WTC11 (cell line): Measurements from ENCODE around the gene PKN3. TPM values are rescaled to one million over a fixed set of nuclear protein-coding genes. Genes with fewer than 3 reads are reported as not detected.
A peak's percentile ranks its signal among the peaks of the same experiment; 100 is the strongest.
"Not testable (repeated sequence)": the region's sequence is repeated elsewhere in the genome, so short reads cannot be mapped to it uniquely, and the experiment has no call there.

ENCODE experiments used
- ATAC-seq: fragments of 200-7000 bp; cut with Tn5 transposase; 2 replicates; pipeline ENCODE4 v1.10.0; 2021; ENCODE audit warnings: mild to moderate bottlenecking, moderate library complexity
- CTCF ChIA-PET: fragments of 300-600 bp; sonication (Branson Sonifier 250); formaldehyde crosslinking; loops from one replicate; lab custom pipeline; 2021; ENCODE audit warnings: antibody characterized with exemption; lab: Charles Lee
- POLR2A ChIA-PET: fragments of 350-600 bp; sonication (Branson Sonifier 250); formaldehyde crosslinking; loops from one replicate; lab custom pipeline; 2021; ENCODE audit warnings: antibody characterized with exemption; lab: Charles Lee
- DNase-seq: peaks from one replicate; pipeline ENCODE4 v3.0.0; 2021; ENCODE audit warnings: low spot score
- H3K27ac Mint-ChIP-seq: 2 replicates; pipeline ENCODE4 v1.8.0; 2021; ENCODE audit warnings: mixed read lengths
- H3K27me3 Mint-ChIP-seq: 2 replicates; pipeline ENCODE4 v1.8.0; 2021; ENCODE audit warnings: low read depth, mild to moderate bottlenecking, moderate library complexity, mixed read lengths
- H3K36me3 Mint-ChIP-seq: 2 replicates; pipeline ENCODE4 v1.8.0; 2021; ENCODE audit warnings: mixed read lengths
- H3K4me1 Mint-ChIP-seq: 2 replicates; pipeline ENCODE4 v1.8.0; 2022; ENCODE audit warnings: mixed read lengths
- H3K4me3 Mint-ChIP-seq: 2 replicates; pipeline ENCODE4 v1.8.0; 2021; ENCODE audit warnings: mild to moderate bottlenecking, moderate library complexity, mixed read lengths
- H3K9me3 Mint-ChIP-seq: 2 replicates; pipeline ENCODE4 v1.8.0; 2021; ENCODE audit warnings: mixed read lengths
- IRF2 ChIP-seq: sonication (generic); formaldehyde crosslinking; IDR thresholded peaks from 2 replicates; pipeline ENCODE4 v1.8.0; 2022; ENCODE audit warnings: low read depth, missing genetic modification reagents, borderline replicate concordance
- MYBL2 ChIP-seq: sonication (generic); formaldehyde crosslinking; IDR thresholded peaks from 2 replicates; pipeline ENCODE4 v1.8.1; 2023; ENCODE audit warnings: mild to moderate bottlenecking, moderate library complexity, missing genetic modification reagents
- NR3C1 ChIP-seq: sonication (generic); formaldehyde crosslinking; conservative IDR thresholded peaks from 2 replicates; pipeline ENCODE4 v1.8.1; 2023; ENCODE audit warnings: low read depth, mild to moderate bottlenecking, missing genetic modification reagents
- RORB ChIP-seq: fragments of 250-450 bp; sonication (Bioruptor Pico); IDR thresholded peaks from 2 replicates; pipeline ENCODE4 v1.9.0; 2021; ENCODE audit warnings: mild to moderate bottlenecking
- SMAD3 ChIP-seq: sonication (generic); formaldehyde crosslinking; IDR thresholded peaks from 2 replicates; pipeline ENCODE4 v1.8.0; 2022; ENCODE audit warnings: missing genetic modification reagents, mild to moderate bottlenecking, borderline replicate concordance
- SOX15 ChIP-seq: fragments of 250-450 bp; sonication (Bioruptor Pico); IDR thresholded peaks from 2 replicates; pipeline ENCODE4 v1.9.0; 2021; ENCODE audit warnings: mild to moderate bottlenecking
- TEAD1 ChIP-seq: sonication (generic); formaldehyde crosslinking; IDR thresholded peaks from 2 replicates; pipeline ENCODE4 v1.8.0; 2022; ENCODE audit warnings: mild to moderate bottlenecking, missing genetic modification reagents
- TEAD4 ChIP-seq: sonication (generic); formaldehyde crosslinking; IDR thresholded peaks from 2 replicates; pipeline ENCODE4 v1.8.0; 2022; ENCODE audit warnings: mild to moderate bottlenecking, missing genetic modification reagents
- ZBTB21 ChIP-seq: sonication (generic); formaldehyde crosslinking; IDR thresholded peaks from 2 replicates; pipeline ENCODE4 v1.8.1; 2023; ENCODE audit warnings: mild to moderate bottlenecking, missing genetic modification reagents, borderline replicate concordance
- ZNF219 ChIP-seq: sonication (generic); formaldehyde crosslinking; IDR thresholded peaks from 2 replicates; pipeline ENCODE4 v1.8.0; 2023; ENCODE audit warnings: missing genetic modification reagents, mild to moderate bottlenecking, borderline replicate concordance
- ZNF232 ChIP-seq: sonication (generic); formaldehyde crosslinking; IDR thresholded peaks from 2 replicates; pipeline ENCODE4 v1.8.0; 2022; ENCODE audit warnings: mild to moderate bottlenecking, missing genetic modification reagents
- ZNF416 ChIP-seq: fragments of 250-450 bp; sonication (Bioruptor Pico); IDR thresholded peaks from 2 replicates; pipeline ENCODE4 v1.9.0; 2021; ENCODE audit warnings: mild to moderate bottlenecking, inconsistent platforms
- total RNA-seq: library from RNA; stranded (reverse); gene quantifications from 3 replicates; pipeline ENCODE4 v1.2.3, GENCODE V29; 2021
- TF ChIP-seq, protein P1 (sequence below): sonication (generic); formaldehyde crosslinking; IDR thresholded peaks from 2 replicates; pipeline ENCODE4 v1.8.0; 2022; ENCODE audit warnings: mild to moderate bottlenecking, missing genetic modification reagents
- TF ChIP-seq, protein P2 (sequence below): sonication (generic); formaldehyde crosslinking; IDR thresholded peaks from 2 replicates; pipeline ENCODE4 v1.8.1; 2022; ENCODE audit warnings: mild to moderate bottlenecking, moderate library complexity, missing genetic modification reagents
- TF ChIP-seq, protein P3 (sequence below): sonication (generic); formaldehyde crosslinking; IDR thresholded peaks from 2 replicates; pipeline ENCODE4 v1.8.0; 2022; ENCODE audit warnings: mild to moderate bottlenecking, missing genetic modification reagents
- TF ChIP-seq, protein P4 (sequence below): sonication (generic); formaldehyde crosslinking; IDR thresholded peaks from 2 replicates; pipeline ENCODE4 v1.8.0; 2022; ENCODE audit warnings: missing genetic modification reagents
- TF ChIP-seq, protein P5 (sequence below): sonication (generic); formaldehyde crosslinking; IDR thresholded peaks from 2 replicates; pipeline ENCODE4 v1.8.0; 2023; ENCODE audit warnings: missing genetic modification reagents
- TF ChIP-seq, protein P6 (sequence below): fragments of 250-450 bp; sonication (Bioruptor Pico); IDR thresholded peaks from 2 replicates; pipeline ENCODE4 v1.9.0; 2021; ENCODE audit warnings: mild to moderate bottlenecking

PKN3 gene
- total RNA-seq, 1 experiment from 2014 or later = 24.1 TPM

DNA sequence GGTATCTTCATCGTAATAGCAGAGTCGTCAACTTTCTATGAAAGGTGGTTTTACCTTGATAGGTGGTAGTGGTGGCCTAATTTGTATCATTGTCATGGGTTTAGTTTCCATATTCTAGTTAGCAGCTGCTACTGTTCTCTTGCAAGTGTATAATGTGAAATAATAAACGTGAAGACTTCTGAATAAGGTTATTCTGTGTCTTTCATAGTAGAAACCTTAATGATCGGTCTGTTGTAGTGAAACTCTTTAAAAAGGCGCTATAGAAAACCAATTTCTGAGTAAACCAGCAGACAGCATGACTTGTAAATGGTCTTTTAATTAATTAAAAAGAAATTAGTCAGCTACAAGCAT lies 11.6 kb upstream of the PKN3 start:
- TF ChIP-seq, protein P1, sequence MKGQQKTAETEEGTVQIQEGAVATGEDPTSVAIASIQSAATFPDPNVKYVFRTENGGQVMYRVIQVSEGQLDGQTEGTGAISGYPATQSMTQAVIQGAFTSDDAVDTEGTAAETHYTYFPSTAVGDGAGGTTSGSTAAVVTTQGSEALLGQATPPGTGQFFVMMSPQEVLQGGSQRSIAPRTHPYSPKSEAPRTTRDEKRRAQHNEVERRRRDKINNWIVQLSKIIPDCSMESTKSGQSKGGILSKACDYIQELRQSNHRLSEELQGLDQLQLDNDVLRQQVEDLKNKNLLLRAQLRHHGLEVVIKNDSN (CRISPR knock-in tag) = no peak
- no peak for TF ChIP-seq ZNF416 (CRISPR knock-in tag)
- no peak for TF ChIP-seq RORB (CRISPR knock-in tag)
- TF ChIP-seq, all 79 proteins: peak for 0
- peak overlapping the region; percentile 100 for H3K4me3 Mint-ChIP-seq
- no peak for DNase-seq
- peak overlapping the region; percentile 99 for H3K27ac Mint-ChIP-seq
- ATAC-seq = no peak
- ChIA-PET CTCF (interaction anchor here (1.7 to 2.1 kb wide), 2 partner anchors 11 to 55 kb away, joined by 5 to 10 read pairs; partner anchors contain the start of gene PKN3), POLR2A (no interaction called here)
- no peaks in the 10 kb centered on the region for H3K9me3 Mint-ChIP-seq
- H3K27me3 Mint-ChIP-seq = no peaks in the 10 kb centered on the region; the same call in 1 of the 2 replicates
- peaks cover 64% of the 10 kb centered on the region for H3K36me3 Mint-ChIP-seq
- peaks cover 46% of the 10 kb centered on the region for H3K4me1 Mint-ChIP-seq

DNA sequence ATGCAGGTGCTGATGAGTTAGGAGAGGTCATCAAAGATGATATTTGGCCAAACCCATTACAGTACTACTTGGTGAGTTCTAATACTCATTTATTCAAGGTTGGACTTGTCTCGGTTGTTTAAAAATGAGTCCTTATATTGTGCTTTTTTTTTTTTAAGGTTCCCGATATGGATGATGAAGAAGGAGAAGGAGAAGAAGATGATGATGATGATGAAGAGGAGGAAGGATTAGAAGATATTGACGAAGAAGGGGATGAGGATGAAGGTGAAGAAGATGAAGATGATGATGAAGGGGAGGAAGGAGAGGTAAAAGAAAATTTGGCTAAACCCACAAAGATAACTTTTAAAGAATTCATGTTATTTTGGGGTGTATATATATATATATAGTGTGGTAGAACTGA lies 8.6 kb upstream of the PKN3 start:
- H3K27me3 Mint-ChIP-seq, POLR2A ChIA-PET, DNase-seq, ATAC-seq, H3K4me3 Mint-ChIP-seq, H3K9me3 Mint-ChIP-seq: not testable (repeated sequence)
- CTCF ChIA-PET = interaction anchor here (0.6 kb wide), 1 partner anchor 9 kb away, joined by 3 read pairs; the partner anchor contains the start of gene PKN3
- Mint-ChIP-seq H3K27ac (peak overlapping the region; percentile 38), H3K4me1 (peaks cover 18% of the 10 kb centered on the region), H3K36me3 (peaks cover 63% of the 10 kb centered on the region)

DNA sequence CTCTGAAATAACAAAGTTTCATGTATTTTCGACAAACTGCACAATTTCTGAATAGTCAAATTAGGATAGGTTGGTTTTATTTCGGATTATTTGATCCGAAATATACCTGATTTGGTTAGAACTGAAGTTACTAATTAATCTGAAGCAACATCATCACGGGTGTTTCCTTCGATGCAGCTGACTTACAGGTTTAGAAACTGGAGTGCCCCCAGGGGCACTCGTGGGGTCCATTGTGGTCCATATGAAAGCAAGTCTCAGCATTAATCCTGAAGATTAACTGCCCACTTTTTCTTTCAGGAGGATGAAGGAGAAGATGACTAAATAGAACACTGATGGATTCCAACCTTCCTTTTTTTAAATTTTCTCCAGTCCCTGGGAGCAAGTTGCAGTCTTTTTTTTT lies 8.0 kb upstream of the PKN3 start:
- CTCF ChIA-PET = interaction anchor here (0.6 kb wide), 1 partner anchor 8 kb away, joined by 3 read pairs; the partner anchor contains the start of gene PKN3

DNA sequence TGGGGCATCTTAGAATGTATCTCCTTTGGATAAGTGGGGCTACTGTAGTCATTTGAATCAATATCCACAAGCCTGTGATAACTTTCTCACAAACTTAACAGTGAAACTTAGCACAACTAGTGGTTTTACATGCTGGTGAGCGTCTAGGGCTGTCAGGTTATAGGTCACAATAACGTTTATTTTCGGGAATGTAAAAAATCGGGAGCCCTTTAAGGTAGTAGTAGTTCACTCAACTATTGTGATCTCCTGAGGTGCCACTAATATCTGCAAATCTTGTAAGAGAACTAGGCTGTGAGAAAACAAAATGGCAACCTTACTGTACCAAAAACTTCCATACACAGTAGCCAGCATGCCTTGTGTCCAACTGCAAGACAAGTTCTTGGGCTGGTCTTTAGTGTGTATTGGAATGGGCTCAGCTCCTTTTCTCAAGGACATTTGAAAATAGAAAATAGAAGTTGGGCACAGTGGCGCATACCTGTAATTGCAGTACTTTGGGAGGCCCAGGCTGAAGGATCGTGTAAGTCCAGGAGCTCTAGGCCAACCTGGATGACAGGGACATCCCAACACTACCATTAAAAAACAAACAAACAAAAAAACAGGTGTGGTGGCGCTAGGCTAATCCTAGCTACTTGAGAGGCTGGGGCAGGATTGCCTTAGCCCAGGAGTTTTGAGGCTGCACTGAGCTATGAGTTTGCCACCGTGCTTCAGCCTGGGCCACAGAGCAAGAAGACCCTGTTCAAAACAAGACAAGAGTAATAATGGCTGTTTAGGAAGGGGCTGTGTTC lies 5.2 kb upstream of the PKN3 start:
- Mint-ChIP-seq H3K9me3 (no peaks in the 10 kb centered on the region), H3K36me3 (peaks cover 45% of the 10 kb centered on the region), H3K4me1 (peaks cover 9% of the 10 kb centered on the region; the same call in 1 of the 2 replicates), H3K27ac (peak overlapping the region; percentile 91), H3K27me3 (no peaks in the 10 kb centered on the region), H3K4me3 (no peak overlapping the region)
- ChIA-PET CTCF (interaction anchor here (0.6 to 1.3 kb wide), 7 partner anchors 14 to 442 kb away, joined by 3 to 5 read pairs (median 3); no protein-coding TSS in a partner anchor), POLR2A (interaction anchor here (0.7 to 1.7 kb wide), 5 partner anchors 8 to 28 kb away, joined by 3 to 5 read pairs (median 4); partner anchors contain the start of gene SET)
- peak; percentile 17 for ATAC-seq
- no peak for DNase-seq
- TF ChIP-seq ZNF219 (CRISPR knock-in tag) (no peak), TEAD1 (CRISPR knock-in tag) (no peak), ZNF232 (CRISPR knock-in tag) (no peak), MYBL2 (CRISPR knock-in tag) (no peak), TEAD4 (CRISPR knock-in tag) (no peak), SOX15 (CRISPR knock-in tag) (no peak), SMAD3 (CRISPR knock-in tag) (no peak), ZBTB21 (no peak)
- TF ChIP-seq, protein P2, sequence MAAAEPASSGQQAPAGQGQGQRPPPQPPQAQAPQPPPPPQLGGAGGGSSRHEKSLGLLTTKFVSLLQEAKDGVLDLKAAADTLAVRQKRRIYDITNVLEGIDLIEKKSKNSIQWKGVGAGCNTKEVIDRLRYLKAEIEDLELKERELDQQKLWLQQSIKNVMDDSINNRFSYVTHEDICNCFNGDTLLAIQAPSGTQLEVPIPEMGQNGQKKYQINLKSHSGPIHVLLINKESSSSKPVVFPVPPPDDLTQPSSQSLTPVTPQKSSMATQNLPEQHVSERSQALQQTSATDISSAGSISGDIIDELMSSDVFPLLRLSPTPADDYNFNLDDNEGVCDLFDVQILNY (CRISPR knock-in tag) = no peak
- TF ChIP-seq, protein P3, sequence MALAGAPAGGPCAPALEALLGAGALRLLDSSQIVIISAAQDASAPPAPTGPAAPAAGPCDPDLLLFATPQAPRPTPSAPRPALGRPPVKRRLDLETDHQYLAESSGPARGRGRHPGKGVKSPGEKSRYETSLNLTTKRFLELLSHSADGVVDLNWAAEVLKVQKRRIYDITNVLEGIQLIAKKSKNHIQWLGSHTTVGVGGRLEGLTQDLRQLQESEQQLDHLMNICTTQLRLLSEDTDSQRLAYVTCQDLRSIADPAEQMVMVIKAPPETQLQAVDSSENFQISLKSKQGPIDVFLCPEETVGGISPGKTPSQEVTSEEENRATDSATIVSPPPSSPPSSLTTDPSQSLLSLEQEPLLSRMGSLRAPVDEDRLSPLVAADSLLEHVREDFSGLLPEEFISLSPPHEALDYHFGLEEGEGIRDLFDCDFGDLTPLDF (CRISPR knock-in tag) = no peak
- TF ChIP-seq, protein P4, sequence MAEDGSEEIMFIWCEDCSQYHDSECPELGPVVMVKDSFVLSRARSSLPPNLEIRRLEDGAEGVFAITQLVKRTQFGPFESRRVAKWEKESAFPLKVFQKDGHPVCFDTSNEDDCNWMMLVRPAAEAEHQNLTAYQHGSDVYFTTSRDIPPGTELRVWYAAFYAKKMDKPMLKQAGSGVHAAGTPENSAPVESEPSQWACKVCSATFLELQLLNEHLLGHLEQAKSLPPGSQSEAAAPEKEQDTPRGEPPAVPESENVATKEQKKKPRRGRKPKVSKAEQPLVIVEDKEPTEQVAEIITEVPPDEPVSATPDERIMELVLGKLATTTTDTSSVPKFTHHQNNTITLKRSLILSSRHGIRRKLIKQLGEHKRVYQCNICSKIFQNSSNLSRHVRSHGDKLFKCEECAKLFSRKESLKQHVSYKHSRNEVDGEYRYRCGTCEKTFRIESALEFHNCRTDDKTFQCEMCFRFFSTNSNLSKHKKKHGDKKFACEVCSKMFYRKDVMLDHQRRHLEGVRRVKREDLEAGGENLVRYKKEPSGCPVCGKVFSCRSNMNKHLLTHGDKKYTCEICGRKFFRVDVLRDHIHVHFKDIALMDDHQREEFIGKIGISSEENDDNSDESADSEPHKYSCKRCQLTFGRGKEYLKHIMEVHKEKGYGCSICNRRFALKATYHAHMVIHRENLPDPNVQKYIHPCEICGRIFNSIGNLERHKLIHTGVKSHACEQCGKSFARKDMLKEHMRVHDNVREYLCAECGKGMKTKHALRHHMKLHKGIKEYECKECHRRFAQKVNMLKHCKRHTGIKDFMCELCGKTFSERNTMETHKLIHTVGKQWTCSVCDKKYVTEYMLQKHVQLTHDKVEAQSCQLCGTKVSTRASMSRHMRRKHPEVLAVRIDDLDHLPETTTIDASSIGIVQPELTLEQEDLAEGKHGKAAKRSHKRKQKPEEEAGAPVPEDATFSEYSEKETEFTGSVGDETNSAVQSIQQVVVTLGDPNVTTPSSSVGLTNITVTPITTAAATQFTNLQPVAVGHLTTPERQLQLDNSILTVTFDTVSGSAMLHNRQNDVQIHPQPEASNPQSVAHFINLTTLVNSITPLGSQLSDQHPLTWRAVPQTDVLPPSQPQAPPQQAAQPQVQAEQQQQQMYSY (CRISPR knock-in tag) = no peak
- TF ChIP-seq, protein P5, sequence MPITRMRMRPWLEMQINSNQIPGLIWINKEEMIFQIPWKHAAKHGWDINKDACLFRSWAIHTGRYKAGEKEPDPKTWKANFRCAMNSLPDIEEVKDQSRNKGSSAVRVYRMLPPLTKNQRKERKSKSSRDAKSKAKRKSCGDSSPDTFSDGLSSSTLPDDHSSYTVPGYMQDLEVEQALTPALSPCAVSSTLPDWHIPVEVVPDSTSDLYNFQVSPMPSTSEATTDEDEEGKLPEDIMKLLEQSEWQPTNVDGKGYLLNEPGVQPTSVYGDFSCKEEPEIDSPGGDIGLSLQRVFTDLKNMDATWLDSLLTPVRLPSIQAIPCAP (CRISPR knock-in tag) = no peak
- TF ChIP-seq, protein P6, sequence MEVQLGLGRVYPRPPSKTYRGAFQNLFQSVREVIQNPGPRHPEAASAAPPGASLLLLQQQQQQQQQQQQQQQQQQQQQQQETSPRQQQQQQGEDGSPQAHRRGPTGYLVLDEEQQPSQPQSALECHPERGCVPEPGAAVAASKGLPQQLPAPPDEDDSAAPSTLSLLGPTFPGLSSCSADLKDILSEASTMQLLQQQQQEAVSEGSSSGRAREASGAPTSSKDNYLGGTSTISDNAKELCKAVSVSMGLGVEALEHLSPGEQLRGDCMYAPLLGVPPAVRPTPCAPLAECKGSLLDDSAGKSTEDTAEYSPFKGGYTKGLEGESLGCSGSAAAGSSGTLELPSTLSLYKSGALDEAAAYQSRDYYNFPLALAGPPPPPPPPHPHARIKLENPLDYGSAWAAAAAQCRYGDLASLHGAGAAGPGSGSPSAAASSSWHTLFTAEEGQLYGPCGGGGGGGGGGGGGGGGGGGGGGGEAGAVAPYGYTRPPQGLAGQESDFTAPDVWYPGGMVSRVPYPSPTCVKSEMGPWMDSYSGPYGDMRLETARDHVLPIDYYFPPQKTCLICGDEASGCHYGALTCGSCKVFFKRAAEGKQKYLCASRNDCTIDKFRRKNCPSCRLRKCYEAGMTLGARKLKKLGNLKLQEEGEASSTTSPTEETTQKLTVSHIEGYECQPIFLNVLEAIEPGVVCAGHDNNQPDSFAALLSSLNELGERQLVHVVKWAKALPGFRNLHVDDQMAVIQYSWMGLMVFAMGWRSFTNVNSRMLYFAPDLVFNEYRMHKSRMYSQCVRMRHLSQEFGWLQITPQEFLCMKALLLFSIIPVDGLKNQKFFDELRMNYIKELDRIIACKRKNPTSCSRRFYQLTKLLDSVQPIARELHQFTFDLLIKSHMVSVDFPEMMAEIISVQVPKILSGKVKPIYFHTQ (CRISPR knock-in tag) = peak; percentile 81

More for the DNA sequence above, 8.0 kb upstream of the PKN3 start:
- no peaks in the 10 kb centered on the region for H3K27me3 Mint-ChIP-seq
- peaks cover 18% of the 10 kb centered on the region for H3K4me1 Mint-ChIP-seq
- no peak for DNase-seq
- H3K9me3 Mint-ChIP-seq = no peaks in the 10 kb centered on the region
- no peak overlapping the region for H3K27ac Mint-ChIP-seq
- POLR2A ChIA-PET = no interaction called here
- H3K4me3 Mint-ChIP-seq = no peak overlapping the region
- TF ChIP-seq IRF2 (CRISPR knock-in tag) = no peak
- TF ChIP-seq ZNF232 (CRISPR knock-in tag) = no peak
- TF ChIP-seq NR3C1 (CRISPR knock-in tag) = no peak
- H3K36me3 Mint-ChIP-seq = peaks cover 63% of the 10 kb centered on the region
- ATAC-seq = no peak
